H1 (cell line): ENCODE data around the gene SLC7A14. TPM values are rescaled to one million over a fixed set of nuclear protein-coding genes. Genes with fewer than 3 reads are reported as not detected.
"Not testable (repeated sequence)": the region's sequence is repeated elsewhere in the genome, so short reads cannot be mapped to it uniquely, and the experiment has no call there.

Experiments
- CTCF ChIA-PET: fragments of 300-600 bp; sonication (Branson Sonifier 250); formaldehyde crosslinking; loops from one replicate; lab custom pipeline; 2021; ENCODE audit not compliant: partially characterized antibody; lab: Charles Lee
- POLR2A ChIA-PET: fragments of 300-600 bp; sonication (Branson Sonifier 250); formaldehyde crosslinking; loops from one replicate; lab custom pipeline; 2021; ENCODE audit warnings: inconsistent platforms; ENCODE audit not compliant: partially characterized antibody; lab: Charles Lee
- DNase-seq, 2 experiments: peaks; one replicate each; pipeline versions ENCODE4 v3.0.0 to v3.0.0-alpha.2; 2010 to 2022; ENCODE audit warnings: low spot score in 2 of 2, low read depth in 1 of 2, mixed read lengths in 1 of 2
- FAIRE-seq: peaks from 2 replicates; lab custom pipeline; 2011; peaks lifted over from hg19 to GRCh38; lab: Jason Lieb, UNC
- H2AFZ ChIP-seq: 2 replicates; pipeline ENCODE4 v1.8.1; 2012; ENCODE audit warnings: low read length, inconsistent platforms
- H2AK5ac ChIP-seq: 2 replicates; pipeline ENCODE4 v1.6.1; 2013; ENCODE audit warnings: low read depth, low read length
- H2BK120ac ChIP-seq: replicated peaks from 2 replicates; pipeline ENCODE3; 2013; ENCODE audit warnings: low read depth, low read length, inconsistent platforms
- H2BK12ac ChIP-seq: 2 replicates; pipeline ENCODE4 v1.6.1; 2013; ENCODE audit warnings: low read depth, low read length
- H2BK15ac ChIP-seq: 2 replicates; pipeline ENCODE4 v1.6.1; 2013; ENCODE audit warnings: low read length
- H2BK20ac ChIP-seq: 2 replicates; pipeline ENCODE4 v1.6.1; 2013; ENCODE audit warnings: low read length
- H2BK5ac ChIP-seq: 2 replicates; pipeline ENCODE4 v1.6.1; 2013; ENCODE audit warnings: low read depth, low read length
- H3K14ac ChIP-seq: 2 replicates; pipeline ENCODE4 v1.6.1; 2013; ENCODE audit warnings: inconsistent platforms; ENCODE audit not compliant: insufficient read length
- H3K18ac ChIP-seq: 2 replicates; pipeline ENCODE4 v1.6.1; 2013; ENCODE audit warnings: low read length; ENCODE audit errors: extremely low read depth
- H3K23ac ChIP-seq: 2 replicates; pipeline ENCODE4 v1.6.1; 2013; ENCODE audit warnings: inconsistent platforms; ENCODE audit not compliant: insufficient read length
- H3K23me2 ChIP-seq: 2 replicates; pipeline ENCODE4 v1.6.1; 2013; ENCODE audit warnings: low read depth, low read length
- H3K27ac ChIP-seq: 2 replicates; pipeline ENCODE4 v1.6.1; 2011; ENCODE audit warnings: low read depth, low read length, inconsistent platforms
- H3K27me3 ChIP-seq, 4 experiments: replicated peaks in 1 of 4; 1 replicate in 1 of 4; 2 replicates in 3 of 4; pipeline versions ENCODE4 v1.6.1 to v1.8.1; 2011 to 2013; ENCODE audit warnings: low read length in 3 of 4, mild to moderate bottlenecking in 3 of 4, inconsistent platforms in 2 of 4, mixed read lengths in 2 of 4, moderate library complexity in 1 of 4; ENCODE audit not compliant: control insufficient read depth in 3 of 4, insufficient read depth in 3 of 4; ENCODE audit errors: extremely low read depth in 1 of 4
- H3K36me3 ChIP-seq, 4 experiments: 2 replicates each; pipeline versions ENCODE4 v1.6.1 to v1.8.1; 2011 to 2013; ENCODE audit warnings: mild to moderate bottlenecking in 4 of 4, low read length in 3 of 4, moderate library complexity in 2 of 4, control low read depth in 1 of 4, inconsistent platforms in 1 of 4; ENCODE audit not compliant: insufficient read depth in 4 of 4, control insufficient read depth in 2 of 4
- H3K4ac ChIP-seq: replicated peaks from 2 replicates; pipeline ENCODE3; 2013; ENCODE audit warnings: low read length, low read depth, mixed read lengths, inconsistent platforms; ENCODE audit not compliant: insufficient read length
- H3K4me1 ChIP-seq, 4 experiments: replicated peaks in 1 of 4; 1 replicate in 1 of 4; 2 replicates in 3 of 4; pipeline versions ENCODE4 v1.6.1 to v1.8.1; 2011 to 2013; ENCODE audit warnings: low read length in 3 of 4, inconsistent platforms in 2 of 4, mixed read lengths in 1 of 4; ENCODE audit not compliant: insufficient read depth in 4 of 4, control insufficient read depth in 3 of 4
- H3K4me2 ChIP-seq, 2 experiments: 2 replicates each; pipeline versions ENCODE4 v1.6.1 to v1.8.1; 2011 to 2013; ENCODE audit warnings: low read depth in 2 of 2, low read length in 2 of 2, control low read depth in 1 of 2, inconsistent platforms in 1 of 2, mild to moderate bottlenecking in 1 of 2; ENCODE audit not compliant: insufficient read depth in 1 of 2
- H3K4me3 ChIP-seq, 4 experiments: fragments of 200-600, 300-600 bp in 1 of 4; sonication (generic), shearing (Covaris generic), sonication (Bioruptor Twin) in 1 of 4; 2 replicates each; pipeline versions ENCODE4 v1.5.1 to v1.8.1; 2011 to 2016; ENCODE audit warnings: low read length in 4 of 4, low read depth in 3 of 4, control low read depth in 2 of 4, inconsistent platforms in 2 of 4, mild to moderate bottlenecking in 2 of 4, mixed read lengths in 1 of 4, moderate library complexity in 1 of 4; ENCODE audit not compliant: insufficient read depth in 2 of 4; ENCODE audit errors: extremely low read depth in 1 of 4
- H3K56ac ChIP-seq: replicated peaks from 2 replicates; pipeline ENCODE3; 2013; ENCODE audit warnings: low read depth, mild to moderate bottlenecking, mixed read lengths, low read length, inconsistent platforms; ENCODE audit not compliant: insufficient read length
- H3K79me1 ChIP-seq: 2 replicates; pipeline ENCODE4 v1.6.1; 2013; ENCODE audit warnings: low read depth, low read length, control low read depth
- H3K79me2 ChIP-seq, 2 experiments: 2 replicates each; pipeline versions ENCODE4 v1.6.1 to v1.8.1; 2012 to 2013; ENCODE audit warnings: low read length in 2 of 2, mild to moderate bottlenecking in 2 of 2, inconsistent platforms in 1 of 2; ENCODE audit not compliant: insufficient read depth in 2 of 2, control insufficient read depth in 1 of 2
- H3K9ac ChIP-seq, 4 experiments: replicated peaks in 1 of 4; 1 replicate in 1 of 4; 2 replicates in 3 of 4; pipeline versions ENCODE4 v1.6.1 to v1.8.1; 2011 to 2013; ENCODE audit warnings: low read depth in 3 of 4, low read length in 3 of 4, control low read depth in 2 of 4, mild to moderate bottlenecking in 2 of 4, moderate library complexity in 2 of 4, inconsistent platforms in 1 of 4; ENCODE audit errors: extremely low read depth in 1 of 4
- H3K9me3 ChIP-seq, 2 experiments: 2 replicates each; pipeline versions ENCODE4 v1.6.1 to v1.8.1; 2012 to 2013; ENCODE audit warnings: mild to moderate bottlenecking in 2 of 2, moderate library complexity in 2 of 2, control low read depth in 1 of 2, inconsistent platforms in 1 of 2, low read depth in 1 of 2, low read length in 1 of 2, mixed read lengths in 1 of 2; ENCODE audit not compliant: insufficient read depth in 2 of 2
- H4K20me1 ChIP-seq, 2 experiments: replicated peaks in 1 of 2; 2 replicates each; pipeline versions ENCODE3 to v1.8.1; 2011 to 2013; ENCODE audit warnings: inconsistent platforms in 2 of 2, low read length in 2 of 2, mild to moderate bottlenecking in 1 of 2; ENCODE audit not compliant: insufficient read depth in 2 of 2, control insufficient read depth in 1 of 2
- H4K5ac ChIP-seq: 2 replicates; pipeline ENCODE4 v1.6.1; 2013; ENCODE audit warnings: low read length, low read depth, mixed read lengths, inconsistent platforms; ENCODE audit not compliant: insufficient read length
- H4K8ac ChIP-seq: 2 replicates; pipeline ENCODE4 v1.8.0; 2013; ENCODE audit warnings: mild to moderate bottlenecking, moderate library complexity, low read length, inconsistent platforms; ENCODE audit not compliant: insufficient read depth; ENCODE audit errors: extremely low read depth
- H4K91ac ChIP-seq: replicated peaks from 2 replicates; pipeline ENCODE3; 2013; ENCODE audit warnings: low read length, mixed read lengths, inconsistent platforms; ENCODE audit not compliant: insufficient read length
- GTF2F1 ChIP-seq: IDR thresholded peaks from 2 replicates; pipeline ENCODE4 v1.6.1; 2012; ENCODE audit warnings: low read depth, low read length, improper control_type of control experiment, borderline replicate concordance
- MAX ChIP-seq: IDR thresholded peaks from 2 replicates; pipeline ENCODE4 v1.6.1; 2012; ENCODE audit warnings: inconsistent platforms
- RNF2 ChIP-seq: fragments of 200-900, 300-1000 bp; sonication (generic); IDR thresholded peaks from 2 replicates; pipeline ENCODE4 v1.7.1; 2016; ENCODE audit warnings: borderline replicate concordance, low read depth, mild to moderate bottlenecking, antibody characterized with exemption, low read length; ENCODE audit not compliant: poor library complexity, severe bottlenecking; ENCODE audit errors: missing control alignments
- WGBS, 2 experiments: shearing (Covaris generic) in 1 of 2; methylation state at CpG; one replicate each; pipeline versions ENCODE4 v1.1.6 to v1.1.7; 2013 to 2015; ENCODE audit warnings: low lambda C conversion rate in 2 of 2, mixed read lengths in 2 of 2, inconsistent platforms in 1 of 2, low coverage in 1 of 2, missing lambda C conversion rate in 1 of 2; ENCODE audit not compliant: insufficient replicate concordance in 2 of 2, insufficient coverage in 1 of 2, insufficient read length in 1 of 2; ENCODE audit errors: extremely low coverage in 1 of 2, missing lambda C conversion rate in 1 of 2; 5-methylcytosine and 5-hydroxymethylcytosine counted together
- polyA plus RNA-seq, 7 experiments: library from polyadenylated mRNA; depleted of rRNA in 3 of 7; stranded (reverse) in 5 of 7; unstranded in 2 of 7; fragments of >200 nt in 5 of 7; fragments of 200-250 nt in 2 of 7; gene quantifications; 1 replicate in 5 of 7; 2 replicates in 1 of 7; 4 replicates in 1 of 7; pipeline versions ENCODE4 v1.2.1 to v1.2.3, GENCODE V29; 2011 to 2013; ENCODE audit warnings: missing spikeins in 2 of 7, mixed read lengths in 2 of 7
- total RNA-seq: library from RNA; stranded (reverse); fragmentation: NEBNext Ultra II Directional; extraction: Animal tissue kit (Norgen Biotek cat#: 25700); gene quantifications from 2 replicates; pipeline ENCODE4 v1.2.1, GENCODE V29; 2021

SLC7A14 gene
- total and polyA plus RNA-seq, 2 of the 8 experiments (the other 6 are each of a cell fraction or from before 2014, with no cell fraction given) = 0.21 to 0.95 TPM

DNA sequence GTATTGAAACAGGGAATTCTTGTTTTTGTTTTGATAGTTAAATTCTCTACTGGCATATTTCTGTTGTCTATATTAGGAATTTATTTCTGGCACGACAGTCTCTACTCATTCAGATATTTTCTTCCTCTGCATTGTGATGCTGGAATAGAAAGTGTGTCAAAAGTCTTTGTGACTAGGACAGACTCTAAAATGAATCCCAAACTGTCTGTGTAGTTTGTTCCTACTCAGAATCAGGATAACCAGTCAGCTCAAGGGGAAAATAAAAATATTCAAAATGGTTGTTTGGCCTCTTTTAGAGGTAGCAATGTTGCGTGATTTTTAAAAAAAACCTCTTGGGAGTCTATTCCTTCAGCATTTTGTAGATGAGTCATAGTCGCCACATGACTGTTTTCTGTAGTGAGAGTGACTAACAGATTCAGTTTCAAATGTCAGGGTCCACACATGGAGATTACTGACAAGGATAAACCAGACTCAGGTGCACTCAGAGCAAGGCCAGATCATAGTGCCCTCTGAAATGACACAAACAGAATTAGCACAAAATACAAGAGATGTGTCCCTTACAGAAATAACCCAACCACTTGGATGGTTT is 13.1 kb downstream of the SLC7A14 start (continued):
- no peak for TF ChIP-seq MAX
- TF ChIP-seq RNF2 = no peak
- no peak for TF ChIP-seq GTF2F1

DNA sequence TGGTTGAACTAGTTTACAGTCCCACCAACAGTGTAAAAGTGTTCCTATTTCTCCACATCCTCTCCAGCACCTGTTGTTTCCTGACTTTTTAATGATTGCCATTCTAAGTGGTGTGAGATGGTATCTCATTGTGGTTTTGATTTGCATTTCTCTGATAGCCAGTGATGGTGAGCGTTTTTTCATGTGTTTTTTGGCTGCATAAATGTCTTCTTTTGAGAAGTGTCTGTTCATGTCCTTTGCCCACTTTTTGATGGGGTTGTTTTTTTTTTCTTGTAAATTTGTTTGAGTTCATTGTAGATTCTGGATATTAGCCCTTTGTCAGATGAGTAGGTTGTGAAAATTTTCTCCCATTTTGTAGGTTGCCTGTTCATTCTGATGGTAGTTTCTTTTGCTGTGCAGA is 18.3 kb downstream of the SLC7A14 start:
- H3K79me2 ChIP-seq, H4K91ac ChIP-seq, H3K14ac ChIP-seq, H4K8ac ChIP-seq, H2BK12ac ChIP-seq, H4K20me1 ChIP-seq, H3K23me2 ChIP-seq, POLR2A ChIA-PET, H2AFZ ChIP-seq, H2BK120ac ChIP-seq, H4K5ac ChIP-seq, H3K18ac ChIP-seq, H2AK5ac ChIP-seq, H2BK15ac ChIP-seq, FAIRE-seq, H3K9me3 ChIP-seq, H3K27me3 ChIP-seq, H2BK5ac ChIP-seq, DNase-seq, H3K4ac ChIP-seq, H3K4me2 ChIP-seq, H3K36me3 ChIP-seq, H3K27ac ChIP-seq, H3K23ac ChIP-seq, H3K4me3 ChIP-seq, H3K9ac ChIP-seq, H2BK20ac ChIP-seq, H3K79me1 ChIP-seq, H3K56ac ChIP-seq, H3K4me1 ChIP-seq, CTCF ChIA-PET: not testable (repeated sequence)
- WGBS, 2 experiments = 78% methylated on average over 1 of the region's 1 CpG; no CpG with 5 or more reads in 1 of the 2 experiments
